ENCODE data around the gene TMEM178B.

- TF ChIP-seq CTCF (IDR thresholded peaks at IDR 0.05) (no peak), POLR2A (IDR thresholded peaks at IDR 0.05; ENCODE audit: low read depth) (no peak), EP300 (IDR thresholded peaks at IDR 0.05) (no peak), POLR2AphosphoS5 (IDR thresholded peaks at IDR 0.05) (no peak)
These were observed 161.8 kb downstream of the TMEM178B start for GRCh38 chr7:141235656-141236055.

Measured in esophagus muscularis mucosa (tissue), 4 donors.